CD14-positive monocyte (primary cell): ENCODE data around the gene NXPH1. TPM values are rescaled to one million over a fixed set of nuclear protein-coding genes. Genes with fewer than 3 reads are reported as not detected.

Experiments used
- DNase-seq, 3 donors: peaks; one replicate each; pipeline ENCODE4 v3.0.0-alpha.2; 2011 to 2022
- H2AFZ ChIP-seq: 2 replicates; pipeline ENCODE4 v1.6.0; 2012; ENCODE audit warnings: mild to moderate bottlenecking, low read depth, low read length, inconsistent platforms; ENCODE audit not compliant: insufficient read depth, poor library complexity, severe bottlenecking
- H3K27ac ChIP-seq, 2 donors: 1 replicate in 1 of 2; 2 replicates in 1 of 2; pipeline ENCODE4 v1.5.1; 2012 to 2013; ENCODE audit warnings: low read length in 2 of 2, control low read depth in 1 of 2, inconsistent platforms in 1 of 2, low read depth in 1 of 2, mild to moderate bottlenecking in 1 of 2
- H3K27me3 ChIP-seq, 2 donors: one replicate each; pipeline versions ENCODE4 v1.6.0 to v1.6.1; 2011 to 2013; ENCODE audit warnings: low read length in 2 of 2; ENCODE audit not compliant: control insufficient read depth in 2 of 2, insufficient read depth in 2 of 2
- H3K36me3 ChIP-seq, 2 donors: replicated peaks in 1 of 2; 1 replicate in 1 of 2; 2 replicates in 1 of 2; pipeline versions ENCODE4 v1.5.1 to v1.6.1; 2012 to 2013; ENCODE audit warnings: low read length in 2 of 2, control low read depth in 1 of 2, inconsistent platforms in 1 of 2, mild to moderate bottlenecking in 1 of 2; ENCODE audit not compliant: insufficient read depth in 2 of 2, control insufficient read depth in 1 of 2
- H3K4me1 ChIP-seq, 2 donors: 1 replicate in 1 of 2; 2 replicates in 1 of 2; pipeline versions ENCODE4 v1.5.1 to v1.6.1; 2012 to 2013; ENCODE audit warnings: low read length in 2 of 2, control low read depth in 1 of 2, inconsistent platforms in 1 of 2, mild to moderate bottlenecking in 1 of 2, moderate library complexity in 1 of 2; ENCODE audit not compliant: insufficient read depth in 2 of 2, control insufficient read depth in 1 of 2
- H3K4me2 ChIP-seq: replicated peaks from 2 replicates; pipeline ENCODE3; 2012; ENCODE audit warnings: low read length, moderate library complexity, mild to moderate bottlenecking; ENCODE audit not compliant: poor library complexity, severe bottlenecking; ENCODE audit errors: extremely low read depth
- H3K4me3 ChIP-seq, 3 experiments: fragments of 200-600 bp in 1 of 3; sonication (generic) in 1 of 3; replicated peaks in 1 of 3; 1 replicate in 2 of 3; 2 replicates in 1 of 3; pipeline ENCODE4 v1.5.1; 2011 to 2013; ENCODE audit warnings: low read length in 3 of 3, mild to moderate bottlenecking in 3 of 3, control low read depth in 2 of 3, low read depth in 2 of 3, inconsistent platforms in 1 of 3, moderate library complexity in 1 of 3
- H3K79me2 ChIP-seq: 2 replicates; pipeline ENCODE4 v1.6.0; 2012; ENCODE audit warnings: mild to moderate bottlenecking, control low read depth, inconsistent platforms, low read length, moderate library complexity; ENCODE audit not compliant: insufficient read depth
- H3K9ac ChIP-seq: 2 replicates; pipeline ENCODE4 v1.6.0; 2017; ENCODE audit warnings: low read length, mild to moderate bottlenecking; ENCODE audit not compliant: insufficient read depth, poor library complexity, severe bottlenecking
- H3K9me3 ChIP-seq, 2 donors: replicated peaks in 1 of 2; 1 replicate in 1 of 2; 2 replicates in 1 of 2; pipeline versions ENCODE4 v1.5.1 to v1.6.1; 2012 to 2013; ENCODE audit warnings: low read length in 2 of 2, control low read depth in 1 of 2; ENCODE audit not compliant: control insufficient read depth in 1 of 2, insufficient read depth in 1 of 2
- H4K20me1 ChIP-seq: 2 replicates; pipeline ENCODE4 v1.6.0; 2012; ENCODE audit warnings: mild to moderate bottlenecking, low read length, control low read depth, moderate library complexity; ENCODE audit not compliant: insufficient read depth
- H3K27ac Mint-ChIP-seq, 7 donors: one replicate each; pipeline ENCODE4 v1.8.0; 2020; ENCODE audit warnings: mild to moderate bottlenecking in 7 of 7, mixed read lengths in 7 of 7, moderate library complexity in 6 of 7, inconsistent platforms in 2 of 7
- H3K27me3 Mint-ChIP-seq, 3 donors: one replicate each; pipeline ENCODE4 v1.8.0; 2021 to 2022; ENCODE audit warnings: low read depth in 3 of 3, mild to moderate bottlenecking in 3 of 3, mixed read lengths in 3 of 3, moderate library complexity in 3 of 3, inconsistent platforms in 1 of 3
- H3K36me3 Mint-ChIP-seq, 2 donors: one replicate each; pipeline ENCODE4 v1.8.0; 2020; ENCODE audit warnings: mixed read lengths in 2 of 2, inconsistent platforms in 1 of 2, mild to moderate bottlenecking in 1 of 2
- H3K4me1 Mint-ChIP-seq: one replicate; pipeline ENCODE4 v1.8.0; 2020; ENCODE audit warnings: mild to moderate bottlenecking, mixed read lengths
- H3K4me3 Mint-ChIP-seq, 2 donors: one replicate each; pipeline ENCODE4 v1.8.0; 2020; ENCODE audit warnings: mild to moderate bottlenecking in 2 of 2, mixed read lengths in 2 of 2, moderate library complexity in 1 of 2
- H3K9me3 Mint-ChIP-seq, 7 donors: one replicate each; pipeline ENCODE4 v1.8.0; 2020 to 2022; ENCODE audit warnings: mixed read lengths in 7 of 7, mild to moderate bottlenecking in 6 of 7, moderate library complexity in 6 of 7, inconsistent platforms in 2 of 7
- CTCF ChIP-seq: fragments of 200-600 bp; IDR thresholded peaks from one replicate; pipeline ENCODE4 v1.8.0; 2022; ENCODE audit warnings: antibody characterized with exemption, mild to moderate bottlenecking
- WGBS: methylation state at CpG from one replicate; pipeline ENCODE4 v1.1.5; 2013; ENCODE audit warnings: missing lambda C conversion rate; ENCODE audit not compliant: insufficient coverage; 5-methylcytosine and 5-hydroxymethylcytosine counted together
- intact Hi-C, 2 donors: fragments of 100-400 bp; cut with micrococcal nuclease; formaldehyde crosslinking; loops; one replicate each; pipeline versions ENCODE4 v1.15.0 to v1.15.1; 2023
- polyA plus RNA-seq, 3 donors: library from polyadenylated mRNA; depleted of rRNA in 1 of 3; unstranded in 2 of 3; stranded (reverse) in 1 of 3; fragments of 300-500 nt in 2 of 3; fragments of >200 nt in 1 of 3; fragmentation: Illumina TruSeq in 2 of 3; gene quantifications; 1 replicate in 2 of 3; 2 replicates in 1 of 3; pipeline ENCODE4 v1.2.3, GENCODE V29; 2012 to 2021

The NXPH1 gene
- polyA plus RNA-seq, 3 donors, result not detected

DNA sequence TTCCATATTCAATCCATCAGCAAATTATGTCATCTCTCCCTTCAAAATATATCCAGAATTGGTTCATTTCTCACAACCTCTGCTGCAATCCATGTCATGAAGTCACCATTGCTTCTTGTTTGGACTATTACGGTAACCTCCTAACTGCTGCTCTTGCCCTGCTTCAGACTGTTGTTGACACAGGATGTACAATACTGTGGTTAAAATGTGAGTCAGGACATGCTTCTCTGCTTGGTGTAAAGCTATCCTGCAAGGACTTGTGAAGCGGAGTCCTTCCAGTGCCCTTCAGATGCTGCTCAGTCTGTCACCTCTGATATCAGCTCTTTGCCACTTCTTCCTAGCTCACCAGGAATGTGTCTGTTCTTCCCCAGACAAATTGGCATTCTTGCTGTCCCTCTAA, 10.4 kb upstream of the NXPH1 start:
- WGBS, result 83% methylated on average over 2 of the region's 2 CpGs
- no peak for DNase-seq

GRCh38 chr7:8425223-8425622, 8.2 kb upstream of the NXPH1 start:
- Histone ChIP-seq H3K9me3 (no peaks in the 10 kb centered on the region), H3K4me1 (no peaks in the 10 kb centered on the region), H3K27me3 (peaks cover 0 to 3% of the 10 kb centered on the region in 2 donors), H3K9ac (no peak overlapping the region), H3K4me2 (no peak overlapping the region), H4K20me1 (no peaks in the 10 kb centered on the region), H3K36me3 (no peaks in the 10 kb centered on the region), H2AFZ (no peak overlapping the region), H3K4me3 (no peak overlapping the region), H3K27ac (no peak overlapping the region), H3K79me2 (no peaks in the 10 kb centered on the region)
- H3K36me3 Mint-ChIP-seq, result no peaks in the 10 kb centered on the region
- TF ChIP-seq CTCF, result no peak
- H3K27ac Mint-ChIP-seq, result no peak overlapping the region
- no peak for DNase-seq
- WGBS, result no CpG with 5 or more reads among the region's 1 CpG
- no peaks in the 10 kb centered on the region for H3K9me3 Mint-ChIP-seq
- H3K4me3 Mint-ChIP-seq, result no peak overlapping the region
- no peaks in the 10 kb centered on the region for H3K4me1 Mint-ChIP-seq
- intact Hi-C loops, result no loop called here
- peaks cover 0 to 2% (median 0%) of the 10 kb centered on the region in 3 donors for H3K27me3 Mint-ChIP-seq

More for the DNA sequence above, 10.4 kb upstream of the NXPH1 start:
- H3K36me3 ChIP-seq, result no peaks in the 10 kb centered on the region
- H3K9me3 ChIP-seq, result no peaks in the 10 kb centered on the region
- Mint-ChIP-seq H3K4me3 (no peak overlapping the region), H3K27me3 (no peaks in the 10 kb centered on the region), H3K36me3 (no peaks in the 10 kb centered on the region), H3K4me1 (no peaks in the 10 kb centered on the region), H3K9me3 (no peaks in the 10 kb centered on the region), H3K27ac (no peak overlapping the region)
- intact Hi-C loops, result no loop called here
- no peak overlapping the region for H2AFZ ChIP-seq
- H3K27ac ChIP-seq, result no peak overlapping the region
- H3K4me2 ChIP-seq, result no peak overlapping the region
- no peaks in the 10 kb centered on the region for H3K4me1 ChIP-seq
- no peak overlapping the region for H3K4me3 ChIP-seq
- no peaks in the 10 kb centered on the region for H4K20me1 ChIP-seq
- TF ChIP-seq CTCF, result no peak
- H3K79me2 ChIP-seq, result no peaks in the 10 kb centered on the region
- H3K9ac ChIP-seq, result no peak overlapping the region
- no peaks in the 10 kb centered on the region for H3K27me3 ChIP-seq
